Measurements from ENCODE around the gene LMO1. TPM values are rescaled to one million over a fixed set of nuclear protein-coding genes. Genes with fewer than 3 reads are reported as not detected.
A peak's percentile ranks its signal among the peaks of the same experiment; 100 is the strongest.

The LMO1 gene
- total RNA-seq, 1 donor from 2014 or later: not detected

- no peak for DNase-seq (ENCODE audit: low spot score)
These were observed 36.2 kb downstream of the LMO1 start for GRCh38 chr11:8227156-8228152.

DNA sequence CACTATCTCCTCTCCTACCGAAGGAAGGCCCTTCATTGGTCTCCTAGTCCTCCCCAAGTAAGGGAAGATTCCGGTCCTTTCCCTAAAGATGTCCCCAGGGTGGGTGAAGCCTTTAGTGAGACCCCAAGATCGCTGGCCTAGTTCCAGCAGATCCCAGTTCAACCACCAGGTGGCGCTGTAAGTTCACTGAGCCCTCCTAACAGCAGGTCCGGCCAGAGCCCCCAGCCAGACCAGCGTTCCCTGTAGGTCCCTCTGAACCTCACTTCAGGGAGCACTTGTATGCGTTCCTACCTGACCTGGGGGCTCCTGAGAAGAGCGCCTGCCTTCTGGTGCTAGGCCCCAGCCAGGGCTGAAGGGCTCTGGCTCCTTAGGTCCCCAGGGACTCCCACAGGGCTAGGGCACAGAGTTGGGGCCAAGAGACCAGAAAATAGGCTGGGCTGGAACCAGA, 38.1 kb downstream of the LMO1 start:
- DNase-seq (ENCODE audit: low spot score): peak; percentile 73

- DNase-seq (ENCODE audit: low spot score): no peak
These were observed 39.0 kb downstream of the LMO1 start for GRCh38 chr11:8224711-8225110.

DNA sequence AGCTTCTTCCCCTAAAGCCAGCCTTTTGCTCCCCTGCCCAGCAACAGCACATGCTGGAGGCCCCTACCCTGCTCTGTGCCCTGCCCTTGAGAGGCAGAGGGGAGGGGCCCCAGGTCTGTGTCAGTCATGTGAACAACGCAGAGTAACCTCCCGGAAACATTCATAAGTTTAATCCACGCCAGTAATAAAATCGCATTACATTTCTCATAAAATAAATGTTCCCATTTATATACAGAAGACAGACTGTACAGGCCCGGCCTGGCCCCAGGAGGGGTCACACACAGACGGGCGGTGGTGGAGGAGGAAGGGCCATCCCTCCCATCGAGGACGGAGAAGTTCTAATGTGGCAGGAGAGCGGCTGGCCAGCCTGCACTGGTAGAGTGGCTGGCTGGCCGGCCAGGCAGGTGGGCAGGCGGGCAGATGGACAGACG, 39.5 kb downstream of the LMO1 start:
- no peak for DNase-seq (ENCODE audit: low spot score)

DNA sequence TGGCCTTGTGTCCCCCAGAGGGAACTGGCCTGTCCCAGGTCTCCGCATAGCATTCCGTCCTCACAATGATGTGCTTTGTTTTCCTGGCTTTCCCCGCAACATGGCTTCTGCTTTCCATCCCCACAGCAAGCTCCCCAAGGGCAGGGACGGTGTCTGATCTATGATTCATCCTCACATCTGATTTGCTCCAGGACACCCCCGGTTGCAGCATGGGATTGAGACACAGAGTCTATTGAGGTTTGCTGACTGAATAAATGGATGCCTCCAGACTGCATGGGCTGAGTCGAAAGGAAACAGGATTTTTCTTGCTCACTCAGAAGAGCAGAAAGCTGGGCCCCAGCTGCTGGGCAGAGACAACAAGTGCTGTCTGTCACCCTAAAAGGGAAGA, 40.2 kb downstream of the LMO1 start:
- no peak for DNase-seq (ENCODE audit: low spot score)

DNA sequence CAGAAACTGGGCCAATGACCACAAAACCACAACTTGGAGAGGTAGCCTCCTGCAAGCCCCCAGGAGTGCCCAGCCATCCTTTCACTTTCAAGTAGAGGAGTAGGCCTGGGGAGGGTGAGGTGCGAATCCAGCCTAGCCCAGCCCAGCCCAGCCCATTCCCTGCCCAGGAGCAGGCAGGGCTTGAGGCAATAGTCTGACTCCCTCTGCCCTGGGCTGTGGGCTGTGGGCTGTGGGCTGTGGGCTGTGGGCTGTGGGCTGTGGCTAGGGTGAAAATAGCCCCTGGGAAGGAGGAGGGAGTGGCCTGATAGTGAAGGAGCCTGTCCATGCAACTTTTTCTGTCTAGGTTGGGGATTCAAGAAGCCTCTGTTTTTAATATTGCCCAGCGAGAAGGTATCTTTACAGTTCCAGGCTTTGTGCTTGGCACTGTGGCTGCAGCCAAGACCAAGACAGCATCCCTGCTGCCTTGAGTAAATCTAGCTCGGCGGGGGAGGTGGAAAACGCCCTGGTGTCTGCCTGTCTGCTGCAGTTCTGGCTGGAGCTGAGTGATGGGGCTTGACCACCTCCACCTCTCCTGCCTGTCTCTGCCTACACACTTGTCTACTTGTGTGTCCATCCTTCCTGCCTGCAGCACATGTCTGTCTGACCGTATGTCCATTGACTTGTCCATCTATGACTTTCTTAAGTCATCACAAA, 40.7 kb downstream of the LMO1 start:
- no peak for DNase-seq (ENCODE audit: low spot score)

DNA sequence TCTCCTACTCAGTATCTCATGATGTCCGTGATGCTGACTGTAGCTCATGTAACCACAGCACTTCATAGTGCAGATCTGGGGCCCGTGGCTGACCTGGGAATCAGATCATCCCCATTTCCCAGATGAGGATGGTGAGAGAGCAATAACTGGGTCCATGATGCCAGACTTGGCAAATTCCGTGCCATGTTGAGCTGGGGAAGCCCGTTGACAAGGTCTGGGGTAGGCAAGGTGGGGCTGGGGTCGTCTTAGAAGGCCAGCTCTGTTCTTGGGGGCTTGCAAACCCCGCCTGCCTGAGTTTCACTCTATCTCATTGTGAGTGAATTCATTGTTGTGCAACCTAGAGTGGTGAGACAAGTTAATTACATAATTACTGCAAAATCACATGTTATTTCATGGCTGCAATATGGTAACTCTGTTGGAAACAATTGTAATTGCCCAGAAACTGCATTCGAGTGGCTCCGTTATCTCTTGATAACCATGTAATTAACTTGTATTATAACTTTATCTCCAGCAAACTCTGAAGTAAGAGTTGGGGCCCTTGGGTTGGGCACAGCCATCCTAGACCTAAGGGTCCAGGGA, 41.7 kb downstream of the LMO1 start:
- no peak for DNase-seq (ENCODE audit: low spot score)

DNA sequence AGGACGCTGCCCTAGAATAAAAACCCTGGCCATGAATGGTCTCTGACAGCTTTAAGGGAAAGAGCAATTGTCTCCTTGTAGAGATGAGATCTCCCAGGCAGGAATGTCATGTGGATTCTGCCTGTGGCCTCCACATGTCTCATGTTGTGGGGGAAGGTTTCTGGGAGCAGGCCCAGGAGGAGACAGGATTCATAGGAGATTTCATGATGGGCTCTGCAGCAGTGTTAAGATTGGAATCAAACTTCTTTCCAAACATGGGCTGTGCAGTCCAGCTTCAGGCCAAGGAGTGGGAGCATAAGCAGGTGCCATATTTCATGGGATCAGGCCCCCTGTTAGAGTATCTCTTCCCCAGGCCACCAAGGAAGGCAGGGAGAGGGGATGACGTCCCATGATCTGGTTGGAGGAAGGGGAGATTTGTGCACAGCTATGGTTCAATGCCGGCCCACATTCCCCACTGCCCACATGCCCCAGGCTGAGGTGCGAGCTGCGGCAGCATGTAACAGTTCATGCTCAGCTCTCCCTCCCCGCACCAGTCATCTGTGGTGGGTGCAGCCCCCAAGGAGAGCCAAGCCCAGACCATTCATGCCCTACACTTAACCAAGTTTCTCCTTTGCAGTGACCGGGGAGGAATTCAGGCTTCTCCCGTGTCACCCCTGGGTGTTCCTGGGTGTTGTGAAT, 42.5 kb downstream of the LMO1 start:
- DNase-seq (ENCODE audit: low spot score): no peak

GRCh38 chr11:8220261-8221045, 43.2 kb downstream of the LMO1 start:
- no peak for DNase-seq (ENCODE audit: low spot score)

- no peak for DNase-seq (ENCODE audit: low spot score)
These were observed 44.2 kb downstream of the LMO1 start for GRCh38 chr11:8219257-8220021.

GRCh38 chr11:8218840-8219239, 44.8 kb downstream of the LMO1 start:
- no peak for DNase-seq (ENCODE audit: low spot score)

DNA sequence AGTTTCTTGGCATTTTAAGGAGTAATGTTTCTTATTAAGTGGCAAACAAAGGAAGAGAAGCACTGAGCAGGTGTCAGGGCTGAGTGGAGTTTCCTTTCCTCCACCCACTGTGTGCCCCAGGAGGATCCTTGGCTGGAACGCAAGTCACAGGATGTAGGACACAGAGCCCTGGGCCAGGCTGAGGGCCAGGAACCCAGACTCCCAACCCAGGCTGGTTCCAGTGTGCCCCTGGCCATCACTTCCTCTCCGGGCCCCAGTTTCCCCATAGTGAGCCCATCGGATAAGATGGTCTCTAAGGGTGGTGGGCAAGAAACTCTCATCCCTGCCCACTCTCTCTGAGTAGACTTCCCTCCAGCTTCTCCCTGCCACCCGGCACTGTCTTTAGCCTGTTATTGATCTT, 45.3 kb downstream of the LMO1 start:
- DNase-seq (ENCODE audit: low spot score): no peak

GRCh38 chr11:8217926-8218325, 45.8 kb downstream of the LMO1 start:
- DNase-seq (ENCODE audit: low spot score): no peak

- no peak for DNase-seq (ENCODE audit: low spot score)
These were observed 46.5 kb downstream of the LMO1 start for GRCh38 chr11:8217136-8217535.

- no peak for DNase-seq (ENCODE audit: low spot score)
These were observed 50.3 kb downstream of the LMO1 start for GRCh38 chr11:8213376-8213775.

- no peak for DNase-seq (ENCODE audit: low spot score)
These were observed 54.4 kb downstream of the LMO1 start for GRCh38 chr11:8209208-8209807.

- DNase-seq (ENCODE audit: low spot score): no peak
These were observed 56.3 kb downstream of the LMO1 start for GRCh38 chr11:8207080-8208000.

DNA sequence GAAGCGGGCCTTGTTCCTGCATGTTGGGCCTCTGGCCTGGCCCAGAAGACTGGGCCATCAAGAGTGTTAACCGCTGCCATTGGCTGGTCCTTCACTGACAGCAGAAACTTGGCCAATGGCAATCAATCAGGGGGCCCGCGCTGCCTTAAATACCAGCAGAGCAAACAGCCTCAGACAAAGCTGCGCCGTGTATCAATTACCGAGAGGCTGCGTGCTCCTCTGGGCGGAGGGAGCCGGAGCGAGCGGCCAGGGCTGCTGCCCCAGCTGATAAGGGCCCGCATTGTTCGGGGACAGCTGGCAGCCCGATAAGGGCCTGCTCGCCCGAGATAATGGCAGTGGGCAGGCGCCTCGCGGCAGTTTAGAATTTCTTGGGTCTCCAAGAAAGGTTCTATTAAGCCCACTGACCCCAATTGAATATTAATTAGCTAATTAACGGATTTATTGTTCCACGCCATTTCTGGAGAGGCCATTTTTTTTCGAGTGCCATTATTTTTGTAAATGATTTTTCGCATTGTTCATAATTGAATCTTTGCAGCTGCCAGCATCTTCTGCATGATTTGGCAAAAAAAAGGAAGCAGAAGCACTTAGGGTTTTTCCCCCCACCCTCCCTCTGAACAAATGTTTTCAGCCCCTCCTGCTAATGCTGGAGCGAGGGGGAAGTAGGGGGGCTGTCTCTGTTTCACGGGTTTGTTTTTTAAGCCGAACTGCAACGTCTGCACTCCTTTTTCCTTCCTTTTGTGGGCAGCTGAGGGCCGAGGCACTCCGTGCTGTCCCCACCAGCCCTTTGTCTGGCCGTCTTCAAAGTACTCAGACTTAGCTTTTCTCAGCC, 57.2 kb downstream of the LMO1 start:
- no peak for DNase-seq (ENCODE audit: low spot score)

Measured in ureter (tissue), 1 donor.